Neural progenitor cell (in vitro differentiated cells): ENCODE data around the gene PUSL1. TPM values are rescaled to one million over a fixed set of nuclear protein-coding genes. Genes with fewer than 3 reads are reported as not detected.

Source experiments
- DNase-seq: peaks from one replicate; pipeline ENCODE4 v3.0.0-alpha.2; 2016; ENCODE audit warnings: low spot score
- H2AFZ ChIP-seq: fragments of 200-600 bp; sonication (generic); replicated peaks from 2 replicates; pipeline ENCODE4 v1.6.1; 2016; ENCODE audit warnings: antibody characterized with exemption
- H3F3A ChIP-seq: fragments of 200-600 bp; sonication (generic); 2 replicates; pipeline ENCODE4 v1.6.1; 2016; ENCODE audit warnings: antibody characterized with exemption, low read depth
- H3K27ac ChIP-seq: fragments of 200-600 bp; sonication (generic); 2 replicates; pipeline ENCODE4 v1.5.1; 2016; ENCODE audit warnings: mild to moderate bottlenecking
- H3K27me3 ChIP-seq: fragments of 200-600 bp; sonication (generic); 2 replicates; pipeline ENCODE4 v1.6.1; 2016; ENCODE audit warnings: mild to moderate bottlenecking, moderate library complexity
- H3K36me3 ChIP-seq: fragments of 200-600 bp; sonication (generic); 2 replicates; pipeline ENCODE4 v1.5.1; 2016
- H3K4me1 ChIP-seq: fragments of 200-600 bp; sonication (generic); 2 replicates; pipeline ENCODE4 v1.6.1; 2016; ENCODE audit warnings: mixed run types
- H3K4me2 ChIP-seq: fragments of 200-600 bp; sonication (generic); 2 replicates; pipeline ENCODE4 v1.6.1; 2016
- H3K4me3 ChIP-seq: fragments of 200-600 bp; sonication (generic); 2 replicates; pipeline ENCODE4 v1.5.1; 2016
- H3K79me2 ChIP-seq: fragments of 200-600 bp; sonication (generic); 2 replicates; pipeline ENCODE4 v1.6.1; 2016; ENCODE audit warnings: low read depth
- H3K9ac ChIP-seq: fragments of 200-600 bp; sonication (generic); 2 replicates; pipeline ENCODE4 v1.6.1; 2016
- H3K9me3 ChIP-seq: fragments of 200-600 bp; sonication (generic); 2 replicates; pipeline ENCODE4 v1.5.1; 2016; ENCODE audit warnings: low read depth
- H4K20me1 ChIP-seq: fragments of 200-600 bp; sonication (generic); 2 replicates; pipeline ENCODE4 v1.6.1; 2016; ENCODE audit warnings: low read depth
- H3K27ac Mint-ChIP-seq: 3 replicates; pipeline ENCODE4 v1.8.0; 2021; ENCODE audit warnings: mixed read lengths
- H3K27me3 Mint-ChIP-seq: 2 replicates; pipeline ENCODE4 v1.8.0; 2022; ENCODE audit warnings: low read depth, mild to moderate bottlenecking, inconsistent platforms, moderate library complexity, mixed read lengths; ENCODE audit not compliant: insufficient read depth
- H3K36me3 Mint-ChIP-seq: 3 replicates; pipeline ENCODE4 v1.8.0; 2021; ENCODE audit warnings: mixed read lengths
- H3K4me1 Mint-ChIP-seq: 3 replicates; pipeline ENCODE4 v1.8.0; 2021; ENCODE audit warnings: mixed read lengths
- H3K4me3 Mint-ChIP-seq: 3 replicates; pipeline ENCODE4 v1.8.0; 2021; ENCODE audit warnings: mild to moderate bottlenecking, moderate library complexity, mixed read lengths
- H3K9me3 Mint-ChIP-seq: 3 replicates; pipeline ENCODE4 v1.8.0; 2020; ENCODE audit warnings: mixed read lengths
- CTCF ChIP-seq: fragments of 200-600 bp; sonication (generic); IDR thresholded peaks from 2 replicates; pipeline ENCODE4 v1.5.1; 2017; ENCODE audit warnings: antibody characterized with exemption, mild to moderate bottlenecking
- EZH2 ChIP-seq: fragments of 200-600 bp; sonication (generic); IDR thresholded peaks from 2 replicates; pipeline ENCODE4 v1.6.1; 2017; ENCODE audit warnings: antibody characterized with exemption, mild to moderate bottlenecking, moderate library complexity
- EZH2phosphoT487 ChIP-seq: fragments of 200-600 bp; sonication (generic); IDR thresholded peaks from 2 replicates; pipeline ENCODE4 v1.6.1; 2017; ENCODE audit warnings: antibody characterized with exemption
- total RNA-seq: library from RNA; depleted of rRNA; stranded (reverse); fragments of >200 nt; gene quantifications from 2 replicates; pipeline ENCODE4 v1.2.3, GENCODE V29; 2015; ENCODE audit warnings: low replicate concordance

PUSL1 gene
- total RNA-seq, 1 donor from 2014 or later, result 3.7 TPM

- H3K4me1 Mint-ChIP-seq, result no peaks in the 10 kb centered on the region
- DNase-seq, result no peak
- no peak overlapping the region for H3K27ac ChIP-seq
- no peaks in the 10 kb centered on the region for H3K9me3 ChIP-seq
- H4K20me1 ChIP-seq, result peaks cover 7% of the 10 kb centered on the region
- H3K79me2 ChIP-seq, result no peaks in the 10 kb centered on the region
- H3K9me3 Mint-ChIP-seq, result no peaks in the 10 kb centered on the region
- H3F3A ChIP-seq, result no peaks in the 10 kb centered on the region
- H3K27me3 Mint-ChIP-seq, result no peaks in the 10 kb centered on the region
- H3K36me3 Mint-ChIP-seq, result no peaks in the 10 kb centered on the region
- TF ChIP-seq EZH2phosphoT487 (no peak), EZH2 (no peak), CTCF (no peak)
- no peak overlapping the region for H3K4me3 ChIP-seq
- no peak overlapping the region for H3K27ac Mint-ChIP-seq
- H3K9ac ChIP-seq, result no peak overlapping the region
- H3K4me1 ChIP-seq, result no peaks in the 10 kb centered on the region
- no peak overlapping the region for H3K4me3 Mint-ChIP-seq
- no peaks in the 10 kb centered on the region for H3K27me3 ChIP-seq
- no peak overlapping the region for H2AFZ ChIP-seq
- no peak overlapping the region for H3K4me2 ChIP-seq
- no peaks in the 10 kb centered on the region for H3K36me3 ChIP-seq
Observed at GRCh38 chr1:1292851-1293250, 15.5 kb upstream of the PUSL1 start.

- no peaks in the 10 kb centered on the region for H3K4me1 Mint-ChIP-seq
- H3K27me3 Mint-ChIP-seq, result no peaks in the 10 kb centered on the region
- Histone ChIP-seq H4K20me1 (peaks cover 9% of the 10 kb centered on the region), H3K27ac (no peak overlapping the region), H2AFZ (no peak overlapping the region), H3K9ac (no peak overlapping the region), H3K4me1 (no peaks in the 10 kb centered on the region), H3K27me3 (no peaks in the 10 kb centered on the region), H3K36me3 (no peaks in the 10 kb centered on the region), H3F3A (no peaks in the 10 kb centered on the region), H3K4me2 (no peak overlapping the region), H3K79me2 (no peaks in the 10 kb centered on the region), H3K4me3 (no peak overlapping the region), H3K9me3 (no peaks in the 10 kb centered on the region)
- TF ChIP-seq EZH2, result no peak
- peak; percentile 59 for DNase-seq
- H3K4me3 Mint-ChIP-seq, result no peak overlapping the region
- no peaks in the 10 kb centered on the region for H3K36me3 Mint-ChIP-seq
- no peak overlapping the region for H3K27ac Mint-ChIP-seq
- no peaks in the 10 kb centered on the region for H3K9me3 Mint-ChIP-seq
Observed at GRCh38 chr1:1293263-1294249, 14.8 kb upstream of the PUSL1 start.

- Histone ChIP-seq H3K4me1 (no peaks in the 10 kb centered on the region), H3K36me3 (no peaks in the 10 kb centered on the region), H2AFZ (no peak overlapping the region), H3K27me3 (no peaks in the 10 kb centered on the region), H3K79me2 (no peaks in the 10 kb centered on the region), H3K4me3 (no peak overlapping the region), H3F3A (no peaks in the 10 kb centered on the region), H3K9me3 (no peaks in the 10 kb centered on the region), H3K9ac (no peak overlapping the region), H3K27ac (no peak overlapping the region), H3K4me2 (no peak overlapping the region), H4K20me1 (peaks cover 17% of the 10 kb centered on the region)
- Mint-ChIP-seq H3K36me3 (no peaks in the 10 kb centered on the region), H3K4me1 (no peaks in the 10 kb centered on the region), H3K9me3 (no peaks in the 10 kb centered on the region), H3K27ac (no peak overlapping the region), H3K4me3 (no peak overlapping the region), H3K27me3 (no peaks in the 10 kb centered on the region)
- DNase-seq, result no peak
- TF ChIP-seq EZH2phosphoT487, result no peak
- no peak for TF ChIP-seq EZH2
- TF ChIP-seq CTCF, result no peak
Observed at GRCh38 chr1:1294250-1294890, 14.0 kb upstream of the PUSL1 start.
